Muscle of leg (tissue), 11 donors: ENCODE data around the gene GAS2L1. TPM values are rescaled to one million over a fixed set of nuclear protein-coding genes. Genes with fewer than 3 reads are reported as not detected.
A peak's percentile ranks its signal among the peaks of the same experiment; 100 is the strongest.
"Not testable (repeated sequence)": the region's sequence is repeated elsewhere in the genome, so short reads cannot be mapped to it uniquely, and the experiment has no call there.

Source experiments
- DNase-seq: peaks from one replicate; pipeline ENCODE4 v3.0.0; 2013
- H3K27ac ChIP-seq: one replicate; pipeline ENCODE4 v1.5.1; 2013; ENCODE audit warnings: mild to moderate bottlenecking, low read length, control low read depth
- H3K27me3 ChIP-seq: one replicate; pipeline ENCODE4 v1.6.1; 2013; ENCODE audit warnings: low read length; ENCODE audit not compliant: control insufficient read depth, insufficient read depth
- H3K36me3 ChIP-seq: one replicate; pipeline ENCODE4 v1.6.1; 2013; ENCODE audit warnings: low read length; ENCODE audit not compliant: control insufficient read depth, insufficient read depth
- H3K4me1 ChIP-seq: one replicate; pipeline ENCODE4 v1.6.1; 2013; ENCODE audit warnings: low read length; ENCODE audit not compliant: control insufficient read depth, insufficient read depth
- H3K4me3 ChIP-seq: one replicate; pipeline ENCODE4 v1.5.1; 2013; ENCODE audit warnings: low read length, control low read depth
- H3K9me3 ChIP-seq: replicated peaks from 2 replicates; pipeline ENCODE4 v1.6.1; 2013; ENCODE audit warnings: low read depth, low read length; ENCODE audit not compliant: control insufficient read depth
- WGBS: methylation state at CpG from one replicate; pipeline ENCODE4 v1.1.5; 2013; ENCODE audit warnings: missing lambda C conversion rate; ENCODE audit not compliant: insufficient coverage; 5-methylcytosine and 5-hydroxymethylcytosine counted together
- polyA plus RNA-seq, 8 donors: library from polyadenylated mRNA; unstranded; fragments of 120-200 nt; gene quantifications; one replicate each; pipeline versions ENCODE4 v1.2.1 to v1.2.3, GENCODE V29; 2013; ENCODE audit warnings: inconsistent platforms in 1 of 8, low replicate concordance in 1 of 8; ENCODE audit not compliant: insufficient read length in 8 of 8, insufficient read depth in 1 of 8
- total RNA-seq: library from RNA; stranded (reverse); fragments of 120-200 nt; gene quantifications from one replicate; pipeline ENCODE4 v1.2.4, GENCODE V29; 2013

Gene GAS2L1
- total and polyA plus RNA-seq, 9 donors = 2.7 to 15.4 (median 13.4) TPM

- H3K36me3 ChIP-seq = peaks cover 72% of the 10 kb centered on the region
- no peaks in the 10 kb centered on the region for H3K27me3 ChIP-seq
- no peak overlapping the region for H3K27ac ChIP-seq
- 95% methylated on average over 14 of the region's 25 CpGs for WGBS
- peaks cover 52% of the 10 kb centered on the region for H3K4me1 ChIP-seq
- DNase-seq = no peak
- H3K4me3 ChIP-seq = no peak overlapping the region
- no peaks in the 10 kb centered on the region for H3K9me3 ChIP-seq
Observed at GRCh38 chr22:29341056-29341848, 34.8 kb downstream of the GAS2L1 start.

GRCh38 chr22:29341849-29342127 is 35.3 kb downstream of the GAS2L1 start:
- Histone ChIP-seq H3K4me1 (peaks cover 56% of the 10 kb centered on the region), H3K9me3 (no peaks in the 10 kb centered on the region), H3K27me3 (no peaks in the 10 kb centered on the region), H3K36me3 (peaks cover 73% of the 10 kb centered on the region), H3K27ac (no peak overlapping the region), H3K4me3 (no peak overlapping the region)
- no peak for DNase-seq
- 100% methylated on average over 2 of the region's 2 CpGs for WGBS

DNA sequence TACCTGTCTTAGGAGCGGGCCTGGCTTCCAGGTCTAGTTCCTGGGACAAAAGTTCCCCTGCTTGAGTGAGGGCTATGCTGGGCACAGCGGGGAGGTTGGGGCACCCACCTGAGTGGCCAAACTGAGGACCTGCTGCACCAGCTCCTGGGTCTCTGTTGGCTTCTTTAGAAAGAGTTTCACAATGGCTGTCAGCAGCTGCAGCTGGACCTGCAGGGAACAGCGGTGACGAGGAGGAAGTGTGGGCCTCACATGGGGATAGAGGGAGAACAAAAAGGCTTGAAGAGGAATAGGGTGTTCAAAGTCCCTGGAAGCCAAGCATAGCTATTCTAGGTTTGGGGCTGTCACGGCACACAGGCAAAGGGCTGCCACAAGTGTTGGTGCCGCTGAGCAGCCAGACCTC is 35.7 kb downstream of the GAS2L1 start:
- Histone ChIP-seq H3K36me3 (peaks cover 73% of the 10 kb centered on the region), H3K27ac (no peak overlapping the region), H3K9me3 (no peaks in the 10 kb centered on the region), H3K4me1 (peaks cover 56% of the 10 kb centered on the region), H3K4me3 (no peak overlapping the region), H3K27me3 (no peaks in the 10 kb centered on the region)
- DNase-seq = no peak
- WGBS = 83% methylated on average over 6 of the region's 6 CpGs

DNA sequence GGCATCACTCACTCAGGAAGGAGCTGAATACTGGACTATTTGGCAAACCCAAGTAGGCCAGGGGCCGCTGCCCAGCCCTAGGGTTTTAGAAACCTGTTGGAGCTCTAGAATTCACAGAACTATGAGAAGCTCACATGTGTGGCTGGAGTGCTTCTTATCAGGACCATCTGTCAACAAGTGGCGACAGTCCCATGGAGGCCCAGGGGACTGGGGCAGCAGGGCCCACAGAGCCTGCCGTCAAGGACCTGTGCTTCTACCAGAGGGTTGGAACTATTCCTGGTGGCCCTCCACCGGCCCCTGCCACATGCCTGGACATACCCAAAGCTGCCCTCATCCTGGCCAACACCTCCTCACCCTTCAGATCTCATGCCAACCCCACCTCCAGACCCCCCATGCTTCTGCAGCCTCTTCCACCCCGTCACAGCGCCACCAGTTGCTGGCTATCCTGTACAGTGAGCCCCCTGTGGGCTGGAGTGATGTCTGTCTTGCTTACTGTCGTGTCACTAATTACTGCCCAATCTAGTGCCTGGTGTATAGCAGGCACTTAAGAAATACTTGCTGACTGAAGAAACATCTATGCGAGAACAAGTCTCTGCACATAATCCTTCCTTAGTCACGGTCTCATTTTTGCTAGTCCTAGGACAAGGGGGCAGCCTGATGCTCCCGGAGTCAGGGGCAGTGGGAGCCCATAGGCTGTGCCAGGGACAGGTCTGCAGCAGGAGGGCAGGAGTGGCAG is 36.3 kb downstream of the GAS2L1 start:
- 53% methylated on average over 7 of the region's 10 CpGs for WGBS
- no peak for DNase-seq
- no peaks in the 10 kb centered on the region for H3K27me3 ChIP-seq
- no peaks in the 10 kb centered on the region for H3K9me3 ChIP-seq
- peaks cover 53% of the 10 kb centered on the region for H3K4me1 ChIP-seq
- H3K4me3 ChIP-seq = no peak overlapping the region
- no peak overlapping the region for H3K27ac ChIP-seq
- H3K36me3 ChIP-seq = peaks cover 72% of the 10 kb centered on the region

- H3K4me1 ChIP-seq = peaks cover 51% of the 10 kb centered on the region
Observed at GRCh38 chr22:29343313-29343805, 36.9 kb downstream of the GAS2L1 start.

DNA sequence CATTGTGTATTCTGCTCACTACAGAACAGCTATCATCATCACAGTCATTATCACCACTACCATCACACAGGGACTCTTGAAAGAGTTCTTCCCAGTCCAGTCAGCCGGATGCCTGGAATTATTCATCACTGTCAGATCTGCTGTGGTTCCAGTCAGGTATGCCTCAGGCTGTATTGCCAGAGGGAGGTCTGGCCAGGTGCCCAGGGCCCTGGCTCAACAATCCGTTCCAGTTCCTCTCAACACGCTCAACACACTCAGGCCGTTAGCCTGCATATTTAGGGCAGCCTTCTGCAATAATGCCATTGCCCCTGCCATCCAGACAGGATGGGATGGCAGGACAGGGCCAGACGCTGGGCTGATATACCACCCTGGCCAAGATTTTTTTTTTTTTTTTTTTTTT is 37.7 kb downstream of the GAS2L1 start:
- peak; percentile 73 for DNase-seq
- Histone ChIP-seq H3K27me3 (no peaks in the 10 kb centered on the region), H3K36me3 (peaks cover 71% of the 10 kb centered on the region), H3K4me1 (peaks cover 51% of the 10 kb centered on the region), H3K27ac (no peak overlapping the region), H3K9me3 (no peaks in the 10 kb centered on the region), H3K4me3 (no peak overlapping the region)
- WGBS = 41% methylated on average over 4 of the region's 5 CpGs

More at GRCh38 chr22:29343313-29343805, 36.9 kb downstream of the GAS2L1 start:
- no peak overlapping the region for H3K27ac ChIP-seq
- H3K27me3 ChIP-seq = no peaks in the 10 kb centered on the region
- 35% methylated on average over 4 of the region's 7 CpGs for WGBS
- peaks cover 71% of the 10 kb centered on the region for H3K36me3 ChIP-seq
- H3K9me3 ChIP-seq = no peaks in the 10 kb centered on the region
- no peak overlapping the region for H3K4me3 ChIP-seq
- DNase-seq = peak; percentile 56

- H3K9me3 ChIP-seq, H3K27ac ChIP-seq: not testable (repeated sequence)
- WGBS = 100% methylated on average over 1 of the region's 5 CpGs
Observed at GRCh38 chr22:29344889-29345288, 38.4 kb downstream of the GAS2L1 start.

GRCh38 chr22:29345932-29346331 is 39.5 kb downstream of the GAS2L1 start:
- peak; percentile 59 for DNase-seq
- H3K4me3 ChIP-seq = no peak overlapping the region
- no peak overlapping the region for H3K27ac ChIP-seq
- H3K27me3 ChIP-seq = no peaks in the 10 kb centered on the region
- H3K9me3 ChIP-seq = no peaks in the 10 kb centered on the region
- peaks cover 42% of the 10 kb centered on the region for H3K4me1 ChIP-seq
- peaks cover 71% of the 10 kb centered on the region for H3K36me3 ChIP-seq

More at GRCh38 chr22:29344889-29345288, 38.4 kb downstream of the GAS2L1 start:
- peaks cover 44% of the 10 kb centered on the region for H3K4me1 ChIP-seq
- DNase-seq, H3K27me3 ChIP-seq, H3K4me3 ChIP-seq: not testable (repeated sequence)
- peaks cover 71% of the 10 kb centered on the region for H3K36me3 ChIP-seq

DNA sequence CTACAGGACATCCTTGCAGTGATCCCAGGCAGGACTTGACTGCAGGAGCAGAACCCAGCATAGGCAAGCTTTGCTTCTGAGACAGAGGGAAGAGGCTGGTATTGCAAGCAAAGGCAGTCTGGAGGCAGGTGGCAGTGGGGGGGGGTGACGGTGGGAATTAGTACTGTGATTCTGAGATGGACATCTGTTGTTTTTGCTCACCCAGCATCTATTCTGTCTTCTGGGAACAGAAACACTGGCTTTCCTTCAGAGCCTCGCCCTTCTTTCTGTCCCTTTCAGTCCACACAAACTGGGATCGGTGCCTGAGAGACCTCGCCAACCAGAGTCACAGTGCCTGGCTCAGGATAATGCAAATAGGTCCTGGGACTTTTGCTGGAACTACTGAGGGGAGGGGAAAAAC is 40.2 kb downstream of the GAS2L1 start:
- no CpG with 5 or more reads among the region's 4 CpGs for whole genome bisulfite sequencing
- peaks cover 42% of the 10 kb centered on the region for H3K4me1 ChIP-seq

GRCh38 chr22:29348041-29348440 is 41.6 kb downstream of the GAS2L1 start:
- Histone ChIP-seq H3K27ac (no peak overlapping the region), H3K4me1 (peaks cover 37% of the 10 kb centered on the region)
- WGBS = 83% methylated on average over 2 of the region's 2 CpGs

More for the DNA sequence above, 40.2 kb downstream of the GAS2L1 start:
- peak; percentile 62 for DNase-seq
- Histone ChIP-seq H3K27ac (peak overlapping the region; percentile 55), H3K9me3 (no peaks in the 10 kb centered on the region), H3K4me3 (no peak overlapping the region), H3K36me3 (peaks cover 71% of the 10 kb centered on the region), H3K27me3 (no peaks in the 10 kb centered on the region)

More at GRCh38 chr22:29348041-29348440, 41.6 kb downstream of the GAS2L1 start:
- H3K9me3 ChIP-seq = no peaks in the 10 kb centered on the region
- H3K36me3 ChIP-seq = peaks cover 74% of the 10 kb centered on the region
- no peak for DNase-seq
- no peak overlapping the region for H3K4me3 ChIP-seq
- no peaks in the 10 kb centered on the region for H3K27me3 ChIP-seq
